CD8-positive, alpha-beta memory T cell (primary cell): ENCODE results near the gene MIB1. TPM values are rescaled to one million over a fixed set of nuclear protein-coding genes. Genes with fewer than 3 reads are reported as not detected.

Experiments used
- CTCF ChIA-PET: fragments of 350-600 bp; sonication (Branson Sonifier 250); formaldehyde crosslinking; loops from one replicate; lab custom pipeline; 2021; ENCODE audit warnings: antibody characterized with exemption; lab: Charles Lee
- POLR2A ChIA-PET: fragments of 350-600 bp; sonication (Branson Sonifier 250); formaldehyde crosslinking; loops from one replicate; lab custom pipeline; 2021; ENCODE audit warnings: antibody characterized with exemption; lab: Charles Lee
- DNase-seq, 5 donors: peaks; one replicate each; pipeline versions ENCODE4 v3.0.0 to v3.0.0-alpha.2; 2020 to 2022; ENCODE audit warnings: mixed read lengths in 1 of 5
- H3K27ac ChIP-seq: one replicate; pipeline ENCODE4 v1.7.0; 2013; ENCODE audit warnings: low read depth, mild to moderate bottlenecking, low read length, moderate library complexity
- H3K27me3 ChIP-seq: 2 replicates; pipeline ENCODE4 v1.7.0; 2013; ENCODE audit warnings: low read length, mild to moderate bottlenecking; ENCODE audit not compliant: insufficient read depth, poor library complexity, severe bottlenecking
- H3K36me3 ChIP-seq: 2 replicates; pipeline ENCODE4 v1.7.0; 2013; ENCODE audit warnings: mild to moderate bottlenecking, low read length, moderate library complexity; ENCODE audit not compliant: insufficient read depth
- H3K4me1 ChIP-seq: 2 replicates; pipeline ENCODE4 v1.7.0; 2013; ENCODE audit warnings: mild to moderate bottlenecking, low read length, moderate library complexity; ENCODE audit not compliant: insufficient read depth
- H3K4me3 ChIP-seq: 2 replicates; pipeline ENCODE4 v1.7.0; 2013; ENCODE audit warnings: mild to moderate bottlenecking, low read length
- H3K9me3 ChIP-seq: 2 replicates; pipeline ENCODE4 v1.7.0; 2013; ENCODE audit warnings: mild to moderate bottlenecking, low read length
- H3K27ac Mint-ChIP-seq, 8 donors: one replicate each; pipeline ENCODE4 v1.8.0; 2020 to 2021; ENCODE audit warnings: mixed read lengths in 8 of 8, mild to moderate bottlenecking in 6 of 8, inconsistent platforms in 3 of 8, moderate library complexity in 3 of 8
- H3K27me3 Mint-ChIP-seq, 2 donors: one replicate each; pipeline ENCODE4 v1.8.0; 2020 to 2021; ENCODE audit warnings: mixed read lengths in 2 of 2, mild to moderate bottlenecking in 1 of 2, moderate library complexity in 1 of 2
- H3K36me3 Mint-ChIP-seq, 3 donors: one replicate each; pipeline ENCODE4 v1.8.0; 2020 to 2021; ENCODE audit warnings: mixed read lengths in 3 of 3, inconsistent platforms in 1 of 3, mild to moderate bottlenecking in 1 of 3
- H3K4me1 Mint-ChIP-seq, 3 donors: one replicate each; pipeline ENCODE4 v1.8.0; 2020 to 2021; ENCODE audit warnings: mixed read lengths in 3 of 3, inconsistent platforms in 1 of 3, mild to moderate bottlenecking in 1 of 3
- H3K4me3 Mint-ChIP-seq, 7 donors: one replicate each; pipeline ENCODE4 v1.8.0; 2020 to 2021; ENCODE audit warnings: mixed read lengths in 7 of 7, mild to moderate bottlenecking in 6 of 7, moderate library complexity in 4 of 7, inconsistent platforms in 2 of 7
- H3K9me3 Mint-ChIP-seq, 5 donors: one replicate each; pipeline ENCODE4 v1.8.0; 2020 to 2022; ENCODE audit warnings: mixed read lengths in 5 of 5, mild to moderate bottlenecking in 3 of 5, moderate library complexity in 2 of 5, inconsistent platforms in 1 of 5
- polyA plus RNA-seq: library from polyadenylated mRNA; unstranded; fragments of 300-500 nt; fragmentation: Illumina TruSeq; gene quantifications from one replicate; pipeline ENCODE4 v1.2.3, GENCODE V29; 2021
- total RNA-seq, 2 experiments: library from RNA; stranded (reverse); gene quantifications; one replicate each; pipeline ENCODE4 v1.2.3, GENCODE V29; 2021

The MIB1 gene
- total and polyA plus RNA-seq, 3 experiments from 2014 or later = 3.8 to 47.0 (median 45.8) TPM

- H3K4me1 ChIP-seq = no peaks in the 10 kb centered on the region
- Mint-ChIP-seq H3K27ac (peak overlapping the region in 2 of 8 donors; percentile 15 to 40), H3K27me3 (no peaks in the 10 kb centered on the region), H3K36me3 (peaks cover 10 to 12% (median 10%) of the 10 kb centered on the region in 3 donors), H3K9me3 (no peaks in the 10 kb centered on the region), H3K4me1 (peaks cover 30 to 53% (median 40%) of the 10 kb centered on the region in 3 donors), H3K4me3 (peak overlapping the region in 2 of 7 donors; percentile 27 to 33)
- H3K27ac ChIP-seq = no peak overlapping the region
- no peak overlapping the region for H3K4me3 ChIP-seq
- CTCF ChIA-PET = no interaction called here
- H3K9me3 ChIP-seq = no peaks in the 10 kb centered on the region
- H3K27me3 ChIP-seq = no peaks in the 10 kb centered on the region
- POLR2A ChIA-PET = no interaction called here
- DNase-seq = no peak
- no peaks in the 10 kb centered on the region for H3K36me3 ChIP-seq
Observed at GRCh38 chr18:21761471-21762115, 21.0 kb downstream of the MIB1 start.

DNA sequence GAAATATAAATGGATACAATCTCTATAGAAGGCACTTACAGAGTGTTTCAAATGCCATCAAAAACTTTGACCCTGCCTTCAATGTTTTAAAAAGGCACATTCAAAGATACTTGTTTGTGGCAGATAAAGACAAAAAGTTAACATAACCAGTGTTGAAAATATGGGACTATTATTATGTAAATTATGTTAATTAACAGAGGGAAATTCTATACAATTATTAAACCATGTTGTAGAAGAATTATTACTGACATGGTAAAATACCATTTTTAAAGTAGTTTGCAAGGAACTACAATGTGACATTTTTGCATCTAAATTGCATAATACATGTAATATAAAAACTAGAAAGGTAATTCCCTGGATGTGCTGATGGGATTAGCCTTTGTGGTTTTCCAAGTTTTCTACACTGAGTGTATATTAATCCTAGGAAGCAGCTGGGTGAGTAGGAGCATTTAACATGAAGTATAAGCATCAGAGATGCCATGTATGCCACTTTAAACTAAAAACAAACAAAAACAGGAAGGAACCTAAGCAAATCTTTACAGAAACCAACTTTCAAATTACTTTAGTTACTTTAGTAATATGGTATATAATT is 21.7 kb downstream of the MIB1 start:
- H3K27ac ChIP-seq = no peak overlapping the region
- ChIA-PET CTCF (interaction anchor here (1.4 kb wide), 1 partner anchor 15 kb away, joined by 3 read pairs; no protein-coding TSS in a partner anchor), POLR2A (no interaction called here)
- no peaks in the 10 kb centered on the region for H3K27me3 Mint-ChIP-seq
- H3K4me3 ChIP-seq = no peak overlapping the region
- H3K4me1 ChIP-seq = no peaks in the 10 kb centered on the region
- H3K36me3 Mint-ChIP-seq = peaks cover 10 to 18% (median 14%) of the 10 kb centered on the region in 3 donors
- no peak for DNase-seq
- no peaks in the 10 kb centered on the region for H3K9me3 Mint-ChIP-seq
- no peaks in the 10 kb centered on the region for H3K9me3 ChIP-seq
- no peaks in the 10 kb centered on the region for H3K27me3 ChIP-seq
- no peak overlapping the region for H3K4me3 Mint-ChIP-seq
- H3K4me1 Mint-ChIP-seq = peaks cover 30 to 53% (median 40%) of the 10 kb centered on the region in 3 donors
- H3K36me3 ChIP-seq = no peaks in the 10 kb centered on the region
- H3K27ac Mint-ChIP-seq = no peak overlapping the region

DNA sequence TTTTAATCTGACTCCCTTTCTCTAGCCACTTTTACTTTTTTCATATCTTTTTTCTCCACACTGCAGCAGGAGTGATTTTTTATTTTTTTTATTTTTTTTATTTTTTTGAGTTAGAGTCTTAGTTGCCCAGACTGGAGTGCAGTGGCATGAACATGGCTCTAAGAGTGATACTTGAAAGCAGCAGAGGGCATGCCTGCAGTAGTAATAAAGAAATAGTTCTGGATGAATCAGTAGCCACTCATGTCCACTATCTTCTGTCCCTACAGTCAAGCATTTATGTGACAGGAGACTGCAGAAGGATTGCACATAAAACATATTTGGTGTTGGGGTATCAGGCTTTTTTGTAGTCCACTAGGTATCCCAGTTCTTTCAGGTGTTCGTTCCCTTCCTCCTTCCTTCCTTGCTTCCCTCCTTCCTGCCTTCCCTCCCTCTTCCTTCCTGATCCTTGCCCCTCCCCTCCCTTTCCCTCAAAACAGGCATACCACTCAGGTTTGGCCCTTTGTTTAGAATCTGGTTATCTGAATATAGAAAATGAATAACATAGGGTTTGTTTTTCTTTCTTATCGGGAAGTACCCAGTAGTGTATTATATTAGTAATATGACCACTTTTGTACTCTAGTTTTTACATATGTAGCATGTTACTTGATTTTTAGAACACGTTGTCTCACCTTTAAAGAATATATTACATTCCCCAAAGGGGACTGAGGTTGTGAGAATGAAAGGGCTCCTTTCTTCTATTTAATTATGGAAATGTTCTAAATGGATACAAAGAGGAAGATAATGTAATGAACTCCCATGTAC is 23.5 kb downstream of the MIB1 start:
- H3K36me3 Mint-ChIP-seq = peaks cover 18 to 31% (median 22%) of the 10 kb centered on the region in 3 donors
- no peak for DNase-seq
- Histone ChIP-seq H3K4me3 (no peak overlapping the region), H3K9me3 (no peaks in the 10 kb centered on the region), H3K36me3 (peaks cover 3% of the 10 kb centered on the region), H3K27ac (no peak overlapping the region), H3K4me1 (no peaks in the 10 kb centered on the region), H3K27me3 (no peaks in the 10 kb centered on the region)
- peak overlapping the region in 1 of 8 donors; percentile 27 for H3K27ac Mint-ChIP-seq
- H3K27me3 Mint-ChIP-seq = no peaks in the 10 kb centered on the region
- POLR2A ChIA-PET = no interaction called here
- CTCF ChIA-PET = interaction anchor here (1.4 kb wide), 1 partner anchor 17 kb away, joined by 3 read pairs; no protein-coding TSS in a partner anchor
- H3K4me3 Mint-ChIP-seq = no peak overlapping the region
- peaks cover 27 to 50% (median 35%) of the 10 kb centered on the region in 3 donors for H3K4me1 Mint-ChIP-seq
- no peaks in the 10 kb centered on the region for H3K9me3 Mint-ChIP-seq

- H3K4me3 Mint-ChIP-seq = no peak overlapping the region
- peaks cover 23 to 63% (median 34%) of the 10 kb centered on the region in 3 donors for H3K36me3 Mint-ChIP-seq
- no peaks in the 10 kb centered on the region for H3K9me3 Mint-ChIP-seq
- ChIA-PET POLR2A (no interaction called here), CTCF (no interaction called here)
- H3K27ac ChIP-seq = no peak overlapping the region
- peaks cover 0 to 6% (median 4%) of the 10 kb centered on the region in 3 donors for H3K4me1 Mint-ChIP-seq
- no peak for DNase-seq
- H3K27ac Mint-ChIP-seq = peak overlapping the region in 1 of 8 donors; percentile 24
- H3K27me3 Mint-ChIP-seq = no peaks in the 10 kb centered on the region
- H3K4me1 ChIP-seq = no peaks in the 10 kb centered on the region
- peaks cover 11% of the 10 kb centered on the region for H3K36me3 ChIP-seq
- H3K4me3 ChIP-seq = no peak overlapping the region
- H3K27me3 ChIP-seq = no peaks in the 10 kb centered on the region
- H3K9me3 ChIP-seq = no peaks in the 10 kb centered on the region
Observed at GRCh38 chr18:21769206-21769605, 28.6 kb downstream of the MIB1 start.

DNA sequence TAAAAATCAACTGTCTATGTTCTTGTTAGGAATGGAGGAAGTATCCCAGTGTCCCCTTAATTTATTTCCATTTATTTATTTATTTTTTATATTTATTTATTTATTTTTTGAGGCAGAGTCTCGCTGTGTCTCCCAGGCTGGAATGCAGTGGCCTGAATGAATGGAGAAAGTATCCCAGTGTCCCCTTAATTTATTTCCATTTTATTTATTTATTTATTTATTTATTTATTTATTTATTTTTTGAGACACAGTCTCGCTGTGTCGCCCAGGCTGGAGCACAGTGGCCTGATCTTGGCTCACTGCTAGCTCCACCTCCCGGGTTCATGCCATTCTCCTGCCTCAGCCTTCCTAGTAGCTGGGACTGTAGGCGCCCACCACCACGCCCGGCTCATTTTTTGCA is 34.1 kb downstream of the MIB1 start:
- Histone ChIP-seq H3K4me3 (no peak overlapping the region), H3K36me3 (peaks cover 1% of the 10 kb centered on the region), H3K9me3 (no peaks in the 10 kb centered on the region), H3K27ac (no peak overlapping the region), H3K4me1 (no peaks in the 10 kb centered on the region), H3K27me3 (no peaks in the 10 kb centered on the region)
- no peaks in the 10 kb centered on the region for H3K4me1 Mint-ChIP-seq
- H3K36me3 Mint-ChIP-seq = peaks cover 4 to 52% (median 16%) of the 10 kb centered on the region in 3 donors
- H3K9me3 Mint-ChIP-seq = no peaks in the 10 kb centered on the region
- DNase-seq = no peak
- H3K27me3 Mint-ChIP-seq = no peaks in the 10 kb centered on the region
- ChIA-PET CTCF (no interaction called here), POLR2A (no interaction called here)
- H3K4me3 Mint-ChIP-seq = no peak overlapping the region
- H3K27ac Mint-ChIP-seq = no peak overlapping the region

GRCh38 chr18:21777814-21778213 is 37.2 kb downstream of the MIB1 start:
- Histone ChIP-seq H3K4me1 (no peaks in the 10 kb centered on the region), H3K9me3 (no peaks in the 10 kb centered on the region), H3K27me3 (no peaks in the 10 kb centered on the region), H3K4me3 (no peak overlapping the region), H3K36me3 (no peaks in the 10 kb centered on the region), H3K27ac (no peak overlapping the region)
- POLR2A ChIA-PET = no interaction called here
- H3K27me3 Mint-ChIP-seq = no peaks in the 10 kb centered on the region
- no peak for DNase-seq
- peaks cover 18 to 56% (median 27%) of the 10 kb centered on the region in 3 donors for H3K36me3 Mint-ChIP-seq
- no peak overlapping the region for H3K4me3 Mint-ChIP-seq
- CTCF ChIA-PET = no interaction called here
- H3K27ac Mint-ChIP-seq = peak overlapping the region in 5 of 8 donors; percentile 5 to 61 (median 13)
- no peaks in the 10 kb centered on the region for H3K9me3 Mint-ChIP-seq
- H3K4me1 Mint-ChIP-seq = peaks cover 3 to 5% (median 5%) of the 10 kb centered on the region in 3 donors

- no peak overlapping the region for H3K27ac Mint-ChIP-seq
- H3K4me3 Mint-ChIP-seq = no peak overlapping the region
- DNase-seq = no peak
- no peaks in the 10 kb centered on the region for H3K4me1 ChIP-seq
- H3K27ac ChIP-seq = no peak overlapping the region
- no peaks in the 10 kb centered on the region for H3K27me3 ChIP-seq
- peaks cover 49 to 74% (median 61%) of the 10 kb centered on the region in 3 donors for H3K36me3 Mint-ChIP-seq
- H3K27me3 Mint-ChIP-seq = no peaks in the 10 kb centered on the region
- H3K4me1 Mint-ChIP-seq = peaks cover 2 to 7% (median 6%) of the 10 kb centered on the region in 3 donors
- no peak overlapping the region for H3K4me3 ChIP-seq
- ChIA-PET POLR2A (no interaction called here), CTCF (interaction anchor here (1.3 kb wide), 1 partner anchor 10 kb away, joined by 3 read pairs; no protein-coding TSS in a partner anchor)
- H3K9me3 ChIP-seq = peaks cover 6% of the 10 kb centered on the region
- H3K36me3 ChIP-seq = peaks cover 9% of the 10 kb centered on the region
- peaks cover 14 to 26% (median 24%) of the 10 kb centered on the region in 5 donors for H3K9me3 Mint-ChIP-seq
Observed at GRCh38 chr18:21786526-21786925, 45.9 kb downstream of the MIB1 start.
